Measurements from ENCODE around the gene RSPH1.

DNA sequence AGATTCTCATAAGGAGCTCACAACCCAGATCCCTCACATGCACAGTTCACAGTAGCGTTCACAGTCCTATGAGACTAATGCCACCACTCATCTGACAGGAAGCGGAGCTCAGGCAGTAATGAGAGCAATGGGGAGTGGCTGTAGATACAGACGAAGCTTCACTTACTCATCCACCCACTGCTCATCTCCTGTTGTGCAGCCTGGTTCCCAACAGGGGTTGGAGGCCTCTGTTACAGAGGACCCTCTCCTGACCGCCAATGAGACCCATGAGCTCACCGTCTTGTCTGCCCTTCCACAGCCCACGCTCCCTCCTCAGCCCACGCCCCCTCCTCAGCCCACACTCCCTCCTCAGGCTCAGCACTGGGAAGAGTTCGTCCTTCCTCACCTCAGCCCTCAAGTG lies 39.6 kb downstream of the RSPH1 start:
- TF ChIP-seq POLR2AphosphoS5 (IDR thresholded peaks at IDR 0.05) = no peak
- TF ChIP-seq, protein P1, sequence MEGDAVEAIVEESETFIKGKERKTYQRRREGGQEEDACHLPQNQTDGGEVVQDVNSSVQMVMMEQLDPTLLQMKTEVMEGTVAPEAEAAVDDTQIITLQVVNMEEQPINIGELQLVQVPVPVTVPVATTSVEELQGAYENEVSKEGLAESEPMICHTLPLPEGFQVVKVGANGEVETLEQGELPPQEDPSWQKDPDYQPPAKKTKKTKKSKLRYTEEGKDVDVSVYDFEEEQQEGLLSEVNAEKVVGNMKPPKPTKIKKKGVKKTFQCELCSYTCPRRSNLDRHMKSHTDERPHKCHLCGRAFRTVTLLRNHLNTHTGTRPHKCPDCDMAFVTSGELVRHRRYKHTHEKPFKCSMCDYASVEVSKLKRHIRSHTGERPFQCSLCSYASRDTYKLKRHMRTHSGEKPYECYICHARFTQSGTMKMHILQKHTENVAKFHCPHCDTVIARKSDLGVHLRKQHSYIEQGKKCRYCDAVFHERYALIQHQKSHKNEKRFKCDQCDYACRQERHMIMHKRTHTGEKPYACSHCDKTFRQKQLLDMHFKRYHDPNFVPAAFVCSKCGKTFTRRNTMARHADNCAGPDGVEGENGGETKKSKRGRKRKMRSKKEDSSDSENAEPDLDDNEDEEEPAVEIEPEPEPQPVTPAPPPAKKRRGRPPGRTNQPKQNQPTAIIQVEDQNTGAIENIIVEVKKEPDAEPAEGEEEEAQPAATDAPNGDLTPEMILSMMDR (IDR thresholded peaks at IDR 0.05) = no peak
- no peak for TF ChIP-seq POLR2A (IDR thresholded peaks at IDR 0.05)

Data from upper lobe of left lung (tissue), 4 donors.